Sigmoid colon (tissue), 4 donors: ENCODE measurements around the gene PPCDC.

ENCODE experiments used
- EP300 ChIP-seq, 4 donors: sonication (generic); formaldehyde crosslinking; IDR thresholded peaks; one replicate each; pipeline ENCODE4 v1.6.1; 2017; ENCODE audit warnings: antibody characterized with exemption in 4 of 4
- POLR2A ChIP-seq, 2 donors: fragments of 450-650 bp; IDR thresholded peaks; one replicate each; pipeline ENCODE4 v1.6.1; 2016; ENCODE audit warnings: antibody characterized with exemption in 2 of 2, mild to moderate bottlenecking in 2 of 2, moderate library complexity in 2 of 2
- TF ChIP-seq, protein P1 (sequence below), 4 experiments: fragments of 450-650 bp in 3 of 4; fragments of 200-600 bp in 1 of 4; IDR thresholded peaks; one replicate each; pipeline ENCODE4 v1.5.1; 2016 to 2019; ENCODE audit warnings: antibody characterized with exemption in 4 of 4, mild to moderate bottlenecking in 3 of 4, moderate library complexity in 2 of 4

DNA sequence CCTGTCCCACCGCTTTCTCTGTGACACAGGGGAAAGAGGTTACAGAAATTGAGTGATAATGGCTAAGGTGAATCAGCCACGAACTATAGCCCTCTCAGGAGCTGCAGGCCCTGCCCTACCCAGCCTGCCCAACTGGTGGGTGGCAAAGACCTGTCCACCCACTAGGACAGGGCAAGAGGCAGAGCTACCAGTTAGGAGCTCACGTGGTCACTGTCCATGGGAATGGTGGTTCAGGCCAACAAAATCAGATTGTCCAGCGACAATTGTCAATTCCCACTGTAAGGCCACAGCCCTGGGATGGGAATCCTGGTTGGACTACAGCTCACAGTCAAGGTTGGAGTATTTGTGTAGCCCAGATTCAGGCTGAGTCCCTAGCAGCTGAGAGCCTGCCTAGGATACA is 75.0 kb downstream of the PPCDC start:
- TF ChIP-seq, protein P1, sequence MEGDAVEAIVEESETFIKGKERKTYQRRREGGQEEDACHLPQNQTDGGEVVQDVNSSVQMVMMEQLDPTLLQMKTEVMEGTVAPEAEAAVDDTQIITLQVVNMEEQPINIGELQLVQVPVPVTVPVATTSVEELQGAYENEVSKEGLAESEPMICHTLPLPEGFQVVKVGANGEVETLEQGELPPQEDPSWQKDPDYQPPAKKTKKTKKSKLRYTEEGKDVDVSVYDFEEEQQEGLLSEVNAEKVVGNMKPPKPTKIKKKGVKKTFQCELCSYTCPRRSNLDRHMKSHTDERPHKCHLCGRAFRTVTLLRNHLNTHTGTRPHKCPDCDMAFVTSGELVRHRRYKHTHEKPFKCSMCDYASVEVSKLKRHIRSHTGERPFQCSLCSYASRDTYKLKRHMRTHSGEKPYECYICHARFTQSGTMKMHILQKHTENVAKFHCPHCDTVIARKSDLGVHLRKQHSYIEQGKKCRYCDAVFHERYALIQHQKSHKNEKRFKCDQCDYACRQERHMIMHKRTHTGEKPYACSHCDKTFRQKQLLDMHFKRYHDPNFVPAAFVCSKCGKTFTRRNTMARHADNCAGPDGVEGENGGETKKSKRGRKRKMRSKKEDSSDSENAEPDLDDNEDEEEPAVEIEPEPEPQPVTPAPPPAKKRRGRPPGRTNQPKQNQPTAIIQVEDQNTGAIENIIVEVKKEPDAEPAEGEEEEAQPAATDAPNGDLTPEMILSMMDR (IDR thresholded peaks at IDR 0.05): no peak
- TF ChIP-seq POLR2A (IDR thresholded peaks at IDR 0.05) (no peak), EP300 (IDR thresholded peaks at IDR 0.05) (no peak)
